ENCODE measurements around the gene CD151.
A peak's percentile ranks its signal among the peaks of the same experiment; 100 is the strongest.

CD151 gene

DNA sequence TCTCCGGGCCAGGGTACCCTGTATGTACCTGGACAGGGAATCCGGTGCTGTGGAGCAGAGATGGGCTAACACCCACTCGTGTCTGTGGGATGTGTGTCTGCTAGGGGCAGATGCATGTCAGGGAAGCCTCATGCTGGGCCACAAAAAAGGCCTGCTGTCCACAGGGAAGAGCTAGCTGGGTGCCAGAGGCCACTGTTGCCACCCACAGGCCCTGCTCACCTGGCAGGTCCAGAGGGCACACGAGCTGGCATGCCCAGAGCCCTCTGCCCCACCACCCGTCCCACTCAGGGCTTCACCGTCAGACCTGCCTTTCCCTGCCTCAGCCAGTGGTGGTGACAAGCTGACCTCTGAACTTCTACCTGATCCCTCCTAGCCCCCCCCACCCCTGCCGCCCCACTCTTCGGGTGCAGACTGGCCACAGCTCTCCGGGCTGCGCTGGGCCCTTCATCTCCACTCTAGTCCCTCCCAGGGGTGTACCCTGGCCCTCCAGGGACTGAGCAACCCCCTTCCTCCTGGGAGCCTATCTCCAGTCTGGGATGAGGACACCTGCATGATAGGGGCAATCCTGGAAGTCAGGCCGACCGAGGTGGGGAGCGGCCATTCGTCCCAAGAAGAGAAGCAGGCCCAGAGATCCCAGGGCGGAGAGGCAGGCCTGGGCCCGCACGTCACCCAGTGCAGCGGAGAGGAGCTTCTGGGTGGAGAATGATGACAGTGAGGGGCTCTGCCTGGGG, 36.0 kb upstream of the CD151 start:
- DNase-seq (ENCODE audit: low read depth in 2 of 2, low spot score in 1 of 2): no peak

GRCh38 chr11:797296-798092, 35.3 kb upstream of the CD151 start:
- peak in 1 of 2 donors; percentile 47 for DNase-seq (ENCODE audit: low read depth in 2 of 2, low spot score in 1 of 2)

DNA sequence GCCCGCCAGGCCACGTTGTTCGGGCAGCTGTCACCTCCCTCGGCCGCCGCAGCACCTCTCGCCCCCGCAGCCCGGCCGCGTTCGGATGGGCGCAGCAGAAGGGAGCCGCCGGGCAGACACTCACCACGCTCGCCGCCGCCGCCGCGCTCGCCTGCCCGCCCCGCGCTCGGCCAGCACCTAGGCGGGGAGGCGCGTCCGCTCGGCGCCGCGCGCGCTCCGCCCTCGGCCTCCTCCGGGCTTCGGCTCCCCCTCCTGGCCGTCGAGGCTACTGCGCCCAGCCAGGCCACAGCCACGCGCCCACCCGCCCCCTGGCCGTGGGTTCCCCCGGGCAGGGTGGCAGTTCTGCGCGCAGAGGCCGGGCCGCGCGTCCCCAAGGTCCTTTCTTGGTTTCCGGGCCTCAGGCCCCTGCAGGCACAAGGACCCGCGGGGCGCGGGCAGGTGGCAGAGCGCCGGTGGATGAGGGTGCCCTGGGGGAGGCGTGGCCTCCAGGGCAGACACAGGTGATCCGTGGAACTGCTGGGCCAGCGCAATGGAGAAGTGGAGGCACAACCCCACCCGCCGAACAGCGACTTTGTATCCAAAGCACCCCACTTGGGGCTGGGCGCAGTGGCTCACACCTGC, 34.5 kb upstream of the CD151 start, which contains the start of gene SLC25A22:
TSS of gene SLC25A22 (minus strand) at position 189 of the 621 bp plus-strand sequence. CDS start 3,275 bp downstream, outside the sequence.
- peak; percentile 61 to 69 for DNase-seq (ENCODE audit: low read depth in 2 of 2, low spot score in 1 of 2)

DNA sequence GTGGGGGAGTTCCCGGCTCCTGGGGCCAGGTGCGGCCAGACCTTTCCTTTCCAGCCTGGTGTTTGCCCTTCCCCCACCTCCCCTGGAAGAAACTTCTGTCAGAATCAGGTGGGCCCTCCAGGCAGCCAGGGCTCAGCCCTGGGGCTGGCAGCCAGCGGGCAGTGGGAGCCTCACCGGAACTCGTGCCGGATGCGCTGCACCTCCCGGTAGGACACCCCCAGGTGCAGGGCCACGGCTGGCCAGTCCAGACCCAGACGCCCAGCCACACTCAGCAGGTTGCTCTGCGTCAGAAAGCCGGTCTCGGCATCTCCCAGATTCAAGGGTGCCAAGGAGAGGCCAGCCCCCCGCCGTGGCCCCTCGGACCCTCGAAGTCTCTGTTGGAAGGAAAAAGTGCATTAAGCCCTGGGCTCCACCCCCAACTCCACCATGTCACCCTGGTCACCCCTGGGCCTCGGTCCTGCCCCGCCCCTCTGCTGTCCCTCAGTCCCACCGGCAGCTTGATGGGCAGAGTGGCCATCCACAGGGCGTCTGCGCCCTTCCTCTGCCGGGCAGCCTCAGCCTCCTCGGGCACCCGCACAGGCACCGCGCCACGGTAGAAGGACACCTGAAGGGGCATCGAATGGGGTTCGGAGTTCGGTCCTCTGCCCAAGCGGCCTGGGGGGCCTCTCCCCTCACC, 33.0 kb upstream of the CD151 start:
- DNase-seq (ENCODE audit: low read depth in 2 of 2, low spot score in 1 of 2): no peak

GRCh38 chr11:800473-800872, 32.3 kb upstream of the CD151 start:
- no peak for DNase-seq (ENCODE audit: low read depth in 2 of 2, low spot score in 1 of 2)

DNA sequence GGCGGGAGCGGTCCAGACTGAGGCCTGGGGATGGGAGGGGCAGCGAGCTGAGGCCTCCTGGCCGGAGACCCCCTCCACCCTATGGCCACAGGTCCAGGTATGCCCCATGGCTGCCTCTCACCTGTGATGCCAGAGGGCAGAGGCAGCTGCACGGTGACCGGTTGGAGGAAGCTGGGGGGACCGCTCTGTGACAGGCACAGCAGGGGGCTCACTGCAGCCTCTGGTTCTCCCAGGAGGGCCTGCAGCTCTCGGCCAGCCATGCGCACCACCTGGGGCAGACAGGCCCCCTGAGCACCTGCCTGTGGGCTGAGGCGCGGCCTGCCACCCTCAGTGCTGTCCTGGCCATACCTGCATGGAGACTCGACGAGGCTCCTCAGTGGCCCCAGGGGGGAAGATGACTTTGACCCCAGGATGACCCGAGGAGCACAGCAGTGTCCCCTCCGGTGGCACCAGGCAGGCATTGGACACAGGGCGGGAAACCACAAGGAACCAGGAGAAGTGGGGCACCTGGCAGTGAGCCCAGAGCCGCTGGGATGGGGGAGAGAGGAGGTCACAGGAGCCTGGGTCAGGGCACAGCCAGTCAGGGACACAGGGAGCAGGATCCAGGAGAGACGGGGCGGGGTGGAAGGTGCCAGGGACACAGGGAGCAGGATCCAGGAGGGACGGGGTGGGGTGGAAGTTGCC, 31.5 kb upstream of the CD151 start:
- DNase-seq (ENCODE audit: low read depth in 2 of 2, low spot score in 1 of 2): no peak

GRCh38 chr11:802018-802617, 30.6 kb upstream of the CD151 start:
- DNase-seq (ENCODE audit: low read depth in 2 of 2, low spot score in 1 of 2): no peak

DNA sequence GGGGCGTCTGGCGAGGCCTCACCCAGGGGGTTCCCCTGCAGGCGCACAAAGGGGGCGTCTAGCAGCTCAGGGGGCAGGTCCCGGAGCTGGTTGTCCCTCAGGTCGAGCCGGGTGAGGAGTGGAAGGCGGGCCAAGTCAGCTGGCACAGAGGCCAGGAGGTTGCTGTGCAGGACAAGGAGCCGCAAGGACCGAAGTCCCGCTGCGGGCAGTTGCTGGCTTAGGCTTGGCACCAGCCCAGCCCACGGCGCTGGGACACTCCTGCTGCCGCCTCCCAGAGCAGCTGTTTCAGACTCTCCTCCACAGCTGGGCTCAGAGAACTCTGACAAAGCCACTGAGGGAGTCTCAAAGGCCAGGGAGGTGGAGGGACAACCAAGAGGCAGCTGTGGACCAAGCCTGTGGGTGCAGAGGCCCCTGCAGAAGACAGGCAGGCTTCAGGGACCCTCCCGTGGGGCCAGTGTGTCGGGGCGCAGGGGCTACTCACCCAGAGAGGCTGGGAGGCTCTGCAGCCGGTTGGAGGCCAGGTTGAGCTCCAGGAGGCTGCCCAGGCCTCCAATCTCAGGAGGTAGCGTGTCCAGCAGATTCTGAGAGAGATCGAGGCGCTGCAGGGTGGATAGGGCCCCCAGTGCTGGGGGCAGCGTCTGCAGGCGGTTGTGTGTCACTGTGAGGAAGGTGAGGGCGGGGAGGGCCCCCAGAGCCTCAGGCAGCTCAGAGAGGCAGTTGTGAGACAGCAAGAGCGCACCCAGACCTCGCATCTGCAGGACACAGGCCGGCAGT, 29.9 kb upstream of the CD151 start:
- DNase-seq (ENCODE audit: low read depth in 2 of 2, low spot score in 1 of 2): no peak

DNA sequence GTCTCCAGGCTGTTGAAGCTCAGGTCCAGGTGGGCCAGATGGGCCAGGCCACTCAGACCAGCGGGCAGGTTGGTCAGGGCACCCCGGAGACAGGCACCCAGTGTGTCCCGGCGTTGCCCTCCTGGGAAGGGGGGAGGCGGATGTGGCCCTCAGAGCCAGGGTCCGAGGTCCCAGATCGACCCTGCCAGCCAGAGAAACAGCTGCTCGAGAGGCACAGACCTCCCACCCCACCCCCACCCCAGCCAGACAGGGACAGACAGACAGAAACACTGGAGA, 29.3 kb upstream of the CD151 start:
- no peak for DNase-seq (ENCODE audit: low read depth in 2 of 2, low spot score in 1 of 2)

DNA sequence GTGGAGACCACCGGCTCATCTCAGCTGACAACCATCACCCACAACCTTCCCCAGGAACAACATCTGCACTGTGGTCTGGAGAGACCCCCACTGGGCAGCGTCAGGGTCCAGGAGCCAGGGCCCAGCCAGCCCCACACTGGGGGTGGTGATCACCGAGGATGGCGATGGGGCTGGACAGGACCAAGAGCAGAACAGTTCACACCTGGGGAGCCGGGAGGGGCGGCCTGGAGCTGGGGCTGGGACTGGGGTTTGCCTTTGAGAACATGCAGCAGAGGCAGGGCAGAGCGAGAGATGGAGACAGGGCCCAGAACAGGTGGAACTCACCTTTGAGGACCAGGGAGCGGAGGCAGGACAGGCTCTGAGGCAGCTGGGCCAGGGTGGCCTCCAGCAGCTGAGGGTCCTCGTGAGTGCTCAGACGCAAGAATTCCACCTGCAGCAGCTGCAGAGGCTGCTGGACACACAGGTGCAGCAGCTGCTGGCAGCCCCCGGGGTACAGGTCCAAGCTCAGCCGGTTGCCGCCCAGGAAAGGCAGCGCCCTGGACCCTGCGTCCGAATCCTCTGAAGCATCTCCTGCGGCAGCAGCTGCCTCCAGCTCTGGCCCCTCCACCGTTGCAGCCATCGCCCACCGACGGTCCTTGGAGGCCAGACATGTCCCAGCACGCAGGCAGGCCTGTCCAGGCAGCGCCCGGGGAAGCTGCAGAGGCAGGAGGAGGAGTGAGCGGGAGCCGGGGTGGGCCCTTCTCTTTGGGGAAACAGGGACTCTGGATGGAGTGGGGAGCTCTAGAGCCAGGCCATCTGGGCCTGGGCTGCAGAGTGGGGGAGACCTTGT, 28.8 kb upstream of the CD151 start:
- no peak for DNase-seq (ENCODE audit: low read depth in 2 of 2, low spot score in 1 of 2)

- no peak for DNase-seq (ENCODE audit: low read depth in 2 of 2, low spot score in 1 of 2)
These were observed 28.2 kb upstream of the CD151 start for GRCh38 chr11:804599-804964.

DNA sequence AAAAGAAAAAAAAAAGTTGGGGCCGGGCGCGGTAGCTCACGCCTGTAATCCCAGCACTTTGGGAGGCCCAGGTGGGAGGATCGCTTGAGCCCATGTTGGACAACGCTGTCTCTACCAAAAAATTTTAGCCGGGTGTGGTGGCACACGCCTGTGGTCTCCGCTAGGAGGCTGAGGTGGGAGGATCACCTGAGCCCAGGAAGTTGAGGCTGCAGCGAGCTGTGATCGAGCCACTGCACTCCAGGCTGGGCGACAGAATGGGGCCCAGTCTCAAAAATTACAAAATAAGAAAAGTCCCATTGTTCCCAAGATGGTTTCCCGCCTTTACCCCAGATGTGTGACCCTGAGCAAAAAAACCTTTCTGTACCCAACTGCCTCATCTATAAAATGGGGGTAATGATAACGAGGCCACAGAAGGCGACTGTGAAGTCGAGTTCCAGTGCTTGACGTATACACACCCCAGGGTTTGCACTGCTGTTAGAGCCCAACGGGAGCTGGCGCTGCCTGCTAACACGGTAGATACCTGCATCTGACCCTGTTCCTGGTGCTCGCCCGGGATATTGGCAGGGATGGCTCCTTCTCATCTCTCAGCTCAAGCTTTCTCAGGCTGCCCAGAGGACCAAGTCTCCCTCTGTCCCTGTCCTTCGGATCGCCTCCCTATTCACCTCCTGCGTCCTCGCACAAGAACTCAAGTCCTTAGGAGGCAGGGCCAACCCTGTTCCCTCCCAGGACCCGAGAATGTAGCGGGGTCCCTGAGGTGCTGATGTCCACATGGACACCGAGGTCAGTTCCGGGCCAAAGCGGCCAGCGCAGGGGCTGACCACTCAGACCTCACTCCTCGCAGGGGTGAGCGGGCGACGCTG, 24.1 kb upstream of the CD151 start:
- no peak for DNase-seq (ENCODE audit: low read depth in 2 of 2, low spot score in 1 of 2)

DNA sequence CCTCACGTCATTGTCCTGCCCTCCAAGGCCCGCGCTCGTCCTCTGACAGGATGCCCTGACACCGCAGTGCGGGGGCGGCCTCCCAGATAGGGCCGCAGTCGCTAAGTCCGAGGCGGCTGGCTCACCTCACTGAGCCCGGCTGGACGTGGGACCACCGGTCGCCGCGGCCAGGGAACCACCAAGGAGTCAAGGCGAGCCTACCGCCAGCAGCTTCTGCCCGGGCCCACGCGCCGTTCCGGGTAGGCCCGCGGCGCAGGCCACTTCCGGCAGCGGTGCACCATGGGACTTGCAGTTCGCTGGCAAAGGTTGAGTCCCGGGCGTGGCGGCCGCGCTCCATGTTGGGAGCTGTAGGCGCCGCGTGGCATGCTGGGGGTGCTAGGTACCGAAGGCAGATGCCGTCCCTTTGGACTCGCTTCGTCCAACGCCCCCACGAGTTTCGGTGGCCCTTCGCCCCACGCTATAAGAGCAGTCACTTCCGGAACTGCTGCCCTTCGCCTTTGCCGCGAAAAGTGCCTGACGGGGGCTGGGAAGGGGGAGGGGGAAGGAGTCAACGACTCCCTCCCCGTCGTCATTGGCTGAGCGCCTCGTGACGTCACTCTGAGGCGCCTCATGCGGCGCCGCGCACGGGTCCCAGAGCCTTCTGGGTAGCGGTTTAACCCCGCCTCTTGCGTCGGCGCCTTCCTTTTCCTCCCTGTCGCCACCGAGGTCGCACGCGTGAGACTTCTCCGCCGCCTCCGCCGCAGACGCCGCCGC, 23.3 kb upstream of the CD151 start, which contains the start of gene RPLP2:
TSS of gene RPLP2 (plus strand) at position 681 of the 753 bp plus-strand sequence. CDS start 268 bp downstream, outside the sequence.
- peak; percentile 96 for DNase-seq (ENCODE audit: low read depth in 2 of 2, low spot score in 1 of 2)

GRCh38 chr11:810040-810567, 22.6 kb upstream of the CD151 start:
- no peak for DNase-seq (ENCODE audit: low read depth in 2 of 2, low spot score in 1 of 2)

DNA sequence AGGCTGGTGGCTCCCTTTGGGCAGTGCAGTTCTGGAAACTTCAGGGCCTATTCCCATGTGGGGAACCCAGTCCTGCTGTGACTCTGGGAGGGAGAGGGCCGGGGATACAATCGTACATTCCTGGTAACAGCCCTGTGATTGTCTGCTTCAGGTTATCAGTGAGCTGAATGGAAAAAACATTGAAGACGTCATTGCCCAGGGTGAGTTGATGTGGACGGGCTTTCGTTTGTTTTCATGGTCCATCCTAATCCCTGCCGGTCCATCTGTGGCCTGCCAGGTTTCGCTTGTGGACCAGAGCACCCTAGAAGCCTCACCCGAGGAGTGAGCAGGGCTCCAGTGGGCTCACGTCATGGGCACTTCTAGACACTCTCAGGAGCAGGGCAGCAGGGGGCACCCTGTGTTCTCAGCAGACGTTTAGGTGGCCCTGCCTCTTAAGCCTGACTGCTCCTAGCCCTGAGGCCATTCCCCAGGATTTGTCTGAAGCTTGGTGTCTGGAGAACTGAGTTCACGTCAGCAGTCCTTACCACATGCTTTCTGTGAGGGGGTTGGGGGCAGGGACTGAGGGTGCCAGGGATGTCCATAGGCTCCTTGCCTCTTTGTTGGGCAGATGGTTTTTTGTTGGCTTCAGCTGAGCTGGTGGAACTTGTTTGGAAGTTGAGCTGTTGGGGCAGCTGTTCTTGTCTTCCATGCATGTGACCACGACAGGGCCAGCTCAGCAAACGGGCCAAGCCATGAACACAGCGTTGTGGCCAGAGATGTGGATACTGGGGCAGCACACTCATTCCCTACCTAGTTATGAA, 21.1 kb upstream of the CD151 start:
- no peak for DNase-seq (ENCODE audit: low read depth in 2 of 2, low spot score in 1 of 2)

GRCh38 chr11:812390-812789, 20.4 kb upstream of the CD151 start:
- DNase-seq (ENCODE audit: low read depth in 2 of 2, low spot score in 1 of 2): no peak
